Melanocyte of skin (primary cell): ENCODE data around the gene PSORS1C1. TPM values are rescaled to one million over a fixed set of nuclear protein-coding genes. Genes with fewer than 3 reads are reported as not detected.

Experiments used
- small RNA-seq, 2 donors: library from RNA; depleted of rRNA; stranded (forward); fragments of <200 nt; gene quantifications; one replicate each; pipeline ENCODE3, GENCODE V24; 2012
- total RNA-seq, 2 donors: library from RNA; depleted of rRNA; stranded (reverse); fragments of >200 nt; gene quantifications; 2 replicates each; pipeline ENCODE4 v1.2.3, GENCODE V29; 2012

Gene PSORS1C1
- under 1 TPM; under 0.01 to 0.67 TPM for total RNA-seq

GRCh38 chr6:31114541-31114878 is at the start of gene PSORS1C1:
Gene PSORS1C1 (plus strand): TSS chr6:31114800. CDS start chr6:31129633, 14,833 bp downstream.

GRCh38 chr6:31112478-31112877 is 2.1 kb upstream of the PSORS1C1 start, which contains the start of gene C6orf15:
Gene C6orf15 (minus strand): TSS chr6:31112575. CDS start chr6:31112555, 20 bp downstream.

GRCh38 chr6:31120151-31120915 is 5.7 kb downstream of the PSORS1C1 start, which contains the start of gene CDSN:
Gene CDSN (minus strand): TSS chr6:31120446. CDS start chr6:31120419, 27 bp downstream.

GRCh38 chr6:31138982-31139381 is 24.4 kb downstream of the PSORS1C1 start, which contains the start of gene PSORS1C2:
Gene PSORS1C2 (minus strand): TSS chr6:31139066. CDS start chr6:31139026, 40 bp downstream.

GRCh38 chr6:31157513-31158139 is 43.0 kb downstream of the PSORS1C1 start, which contains the start of gene CCHCR1:
Gene CCHCR1 (minus strand): TSS chr6:31157802. CDS start chr6:31157600, 202 bp downstream.

GRCh38 chr6:31158140-31158862 is 43.7 kb downstream of the PSORS1C1 start, which contains the start of gene TCF19:
Gene TCF19 (plus strand): TSS chr6:31158589. CDS start chr6:31159470, 881 bp downstream.

GRCh38 chr6:31170600-31170881 is 55.9 kb downstream of the PSORS1C1 start, which contains the start of gene POU5F1:
Gene POU5F1 (minus strand): TSS chr6:31170682. CDS start chr6:31170620, 62 bp downstream.

Small RNAs within 50 kb of the gene (small RNA-seq; reads per million reads assigned to genes)
- gene POLR2LP1 (0 reads per million in 2 donors), gene RNU6-1133P (0 reads per million in 2 donors)

Other genes starting within 250 kb of the PSORS1C1 start
- gene DDR1, start 230.3 kb upstream of the PSORS1C1 start, total RNA-seq, result 10 to 100 TPM; 16.2 to 17.0 TPM
- 10 to 100 TPM; 12.0 to 17.3 TPM for gene GTF2H4, start 206.6 kb upstream of the PSORS1C1 start, total RNA-seq
- gene VARS2, start 200.6 kb upstream of the PSORS1C1 start, total RNA-seq, result 10 to 100 TPM; 19.3 to 24.8 TPM
- not detected for gene SFTA2, start 182.6 kb upstream of the PSORS1C1 start, total RNA-seq
- not detected for gene MUCL3, start 173.8 kb upstream of the PSORS1C1 start, total RNA-seq
- not detected for gene MUC21, start 131.1 kb upstream of the PSORS1C1 start, total RNA-seq
- not detected for gene MUC22, start 104.3 kb upstream of the PSORS1C1 start, total RNA-seq
- gene C6orf15, start 2.2 kb upstream of the PSORS1C1 start, total RNA-seq, result not detected
- gene CDSN, start 5.6 kb downstream of the PSORS1C1 start, total RNA-seq, result under 1 TPM in 1 of 2 donors, not detected in 1; under 0.01 TPM
- gene PSORS1C2, start 24.3 kb downstream of the PSORS1C1 start, total RNA-seq, result not detected
- 10 to 100 TPM; 10.7 to 16.7 TPM for gene CCHCR1, start 43.0 kb downstream of the PSORS1C1 start, total RNA-seq
- gene TCF19, start 43.8 kb downstream of the PSORS1C1 start, total RNA-seq, result 10 to 100 TPM; 15.5 to 23.6 TPM
- gene POU5F1, start 55.9 kb downstream of the PSORS1C1 start, total RNA-seq, result not detected
- 1,000 to 10,000 TPM; 1,046 to 1,054 TPM for gene HLA-C, start 157.3 kb downstream of the PSORS1C1 start, total RNA-seq
- gene HLA-B, start 242.4 kb downstream of the PSORS1C1 start, total RNA-seq, result 1,000 to 10,000 TPM in 1 of 2 donors, 100 to 1,000 TPM in 1; 667 to 1,189 TPM